Activated CD4-positive, alpha-beta T cell treated with anti-CD3 and anti-CD28 coated beads, Interleukin-2, amount 50 U/mL, for 24 hours (primary cell): Measurements from ENCODE around the gene ANKS6.

Experiments used
- DNase-seq, 2 donors: peaks; one replicate each; pipeline ENCODE4 v3.0.0-alpha.2; 2020; ENCODE audit warnings: low read depth in 1 of 2, low spot score in 1 of 2

Gene ANKS6

GRCh38 chr9:98791608-98792490, 4.5 kb downstream of the ANKS6 start:
- no peak for DNase-seq

- peak in 1 of 2 donors; percentile 33 for DNase-seq
Observed at GRCh38 chr9:98790842-98791607, 5.3 kb downstream of the ANKS6 start.

DNA sequence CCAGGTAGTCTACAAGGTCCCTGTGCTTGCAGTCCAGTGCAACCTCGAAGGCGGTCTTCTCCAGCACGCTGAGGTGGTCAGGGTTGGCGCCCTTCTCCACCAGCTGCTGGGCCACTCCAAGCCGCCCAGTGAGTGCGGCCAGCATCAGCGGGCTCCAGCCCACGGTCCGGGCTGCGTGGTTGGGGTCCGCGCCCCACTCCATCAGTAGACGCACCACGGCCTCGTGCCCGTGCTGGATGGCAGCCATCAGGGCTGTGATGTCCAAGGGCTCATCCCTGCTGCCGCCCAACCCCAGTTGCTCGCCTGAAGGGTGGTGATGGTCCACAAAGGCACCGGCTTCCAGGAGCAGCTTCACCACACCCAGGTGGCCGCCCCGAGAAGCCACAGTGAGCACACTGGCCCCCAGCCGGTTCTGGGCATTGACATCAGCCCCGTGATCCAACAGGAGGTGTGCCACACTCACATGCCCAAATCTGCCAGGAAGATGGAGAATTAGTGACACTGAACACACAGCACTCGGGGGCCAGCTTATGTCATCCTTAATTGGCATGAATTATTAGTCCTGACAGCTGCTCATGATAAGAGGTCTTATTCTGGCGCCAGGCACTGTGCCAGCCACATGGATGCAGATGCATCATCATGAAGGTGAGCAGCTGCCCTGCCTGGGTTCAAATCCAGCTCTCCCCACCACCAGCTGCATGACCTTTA, 6.1 kb downstream of the ANKS6 start:
- DNase-seq: no peak

DNA sequence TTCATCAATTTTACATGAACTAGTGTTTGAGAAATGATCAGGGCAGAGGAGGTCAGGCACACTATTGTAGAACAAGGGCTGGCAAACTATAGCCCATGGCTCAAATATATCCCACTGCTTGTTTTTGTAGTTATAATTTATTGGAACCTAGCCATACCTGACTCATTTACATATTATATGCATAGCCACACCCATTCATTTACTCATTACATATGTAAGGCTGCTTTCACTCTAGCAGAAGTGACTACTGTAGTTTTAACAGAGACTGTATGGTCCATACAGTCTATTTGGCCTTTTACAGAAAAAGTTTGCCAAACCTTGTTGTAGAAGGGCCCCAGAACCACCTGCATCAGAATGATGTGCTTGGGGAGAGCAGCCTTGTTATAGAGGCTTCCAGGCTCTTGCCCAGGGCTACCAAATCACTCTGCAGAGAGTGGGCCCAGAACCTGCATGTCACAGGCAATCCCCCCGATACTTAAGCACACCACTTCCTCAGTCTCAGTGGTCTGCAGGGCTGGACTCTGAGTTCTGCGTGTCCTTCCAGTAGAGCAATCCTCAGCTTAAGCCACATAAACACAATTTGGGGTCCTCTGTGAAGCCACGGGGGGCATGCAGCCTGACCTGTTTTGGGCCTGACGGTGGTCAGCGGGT, 6.7 kb downstream of the ANKS6 start:
- DNase-seq: no peak

DNA sequence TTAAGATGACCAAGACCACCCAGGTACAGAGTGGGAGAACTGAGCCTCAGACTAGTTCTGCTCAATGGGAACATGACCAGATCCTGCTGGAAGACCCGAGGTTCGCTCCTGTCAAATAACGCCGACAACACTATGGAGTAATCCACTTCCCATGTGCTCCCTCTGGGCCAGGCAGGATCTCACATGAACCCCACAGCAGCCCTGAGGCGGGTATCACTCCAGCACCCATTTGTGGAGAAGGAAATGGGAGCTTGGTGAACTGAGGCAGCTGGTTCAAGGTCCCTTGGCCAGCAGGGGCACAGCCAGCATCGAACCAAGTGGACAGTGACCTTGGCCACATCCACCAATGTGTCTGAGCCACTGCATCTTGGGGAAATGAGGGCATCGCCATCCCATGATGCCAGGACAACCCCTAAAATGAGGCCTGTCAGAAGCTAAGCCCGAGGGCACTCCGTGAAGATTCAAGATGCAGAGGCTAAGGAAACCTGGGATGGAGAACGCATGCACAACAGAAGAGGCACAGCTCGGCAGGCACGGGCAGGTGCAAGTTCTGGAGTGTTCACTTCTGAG, 8.5 kb downstream of the ANKS6 start:
- DNase-seq: no peak

- no peak for DNase-seq
Observed at GRCh38 chr9:98786750-98787510, 9.4 kb downstream of the ANKS6 start.

DNA sequence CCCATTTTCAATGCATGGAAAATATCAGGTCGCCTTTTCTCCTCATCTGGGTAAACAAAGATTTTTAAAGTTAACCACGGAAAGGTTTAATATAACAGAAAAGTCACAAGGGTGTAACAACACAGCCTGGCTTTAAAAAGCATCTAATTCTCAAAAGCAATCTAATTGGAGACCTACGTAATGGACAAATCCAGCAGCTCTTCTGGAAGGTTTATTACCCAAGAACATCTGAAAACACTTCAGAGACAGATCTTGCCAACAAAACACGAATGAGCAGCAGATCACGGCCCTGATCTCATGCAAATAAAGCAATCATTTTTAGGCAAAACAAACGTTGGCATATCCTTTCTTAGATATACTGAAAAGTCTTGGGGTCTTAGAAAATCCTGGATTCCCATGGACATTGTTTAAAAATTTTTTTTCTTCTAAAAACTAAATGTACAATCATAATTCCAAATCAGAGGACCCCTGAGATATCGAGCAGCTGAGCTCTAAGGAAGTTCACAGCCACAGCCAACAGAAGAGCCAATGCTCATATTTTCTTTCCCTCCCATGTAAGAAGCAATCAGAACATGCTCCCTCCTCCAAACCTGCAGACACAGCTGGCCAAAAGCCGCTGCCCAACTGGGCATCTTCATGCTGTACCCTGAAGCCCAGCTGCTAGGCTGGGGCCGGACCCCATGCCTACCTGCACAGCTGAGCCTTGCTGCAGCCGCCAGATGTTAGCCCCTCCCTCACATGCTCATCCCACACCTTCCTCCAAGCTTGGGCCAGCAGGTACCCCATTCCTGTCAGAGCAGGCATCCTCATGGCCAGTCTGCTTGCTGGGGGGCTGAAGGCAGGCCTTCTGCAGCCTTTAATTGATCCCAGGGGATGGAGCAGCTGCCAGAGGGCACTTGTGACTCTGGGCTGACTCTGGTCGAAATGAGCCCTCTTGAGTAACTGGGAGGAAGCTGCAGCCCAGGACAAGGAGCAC, 11.2 kb downstream of the ANKS6 start:
- no peak for DNase-seq

DNA sequence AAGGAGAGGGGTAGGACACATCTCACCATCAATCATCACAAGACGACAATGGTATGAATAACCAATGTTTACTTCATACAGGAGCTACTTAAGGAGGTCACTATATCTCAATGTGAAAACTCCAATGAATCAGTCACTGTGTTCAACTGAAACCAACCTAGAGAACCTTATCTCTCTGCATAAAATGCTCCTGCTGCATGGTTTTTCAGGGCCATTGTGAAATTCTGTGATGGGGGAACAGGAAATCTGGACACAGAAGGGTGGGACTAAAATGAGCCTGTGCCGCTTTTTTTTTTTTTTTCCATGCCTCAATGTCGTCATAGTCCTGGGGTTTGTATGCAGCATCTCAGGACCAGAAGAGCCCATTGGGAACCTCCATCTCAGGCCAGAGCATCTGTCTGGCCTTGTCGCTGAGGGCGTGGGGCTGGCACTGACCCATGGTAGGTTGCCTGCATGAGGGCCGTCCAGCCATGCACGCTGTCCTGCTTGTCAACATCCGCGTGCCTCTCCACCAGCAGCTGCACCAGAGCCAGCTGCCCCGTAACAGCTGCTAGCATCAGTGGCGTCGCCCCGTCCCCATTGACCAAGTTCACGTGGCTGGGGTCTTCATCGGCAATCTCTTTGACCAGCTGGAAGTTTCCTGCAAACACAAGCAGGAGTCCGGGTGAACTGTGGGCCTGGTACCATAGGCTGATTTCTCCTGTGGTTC, 12.7 kb downstream of the ANKS6 start:
- no peak for DNase-seq

DNA sequence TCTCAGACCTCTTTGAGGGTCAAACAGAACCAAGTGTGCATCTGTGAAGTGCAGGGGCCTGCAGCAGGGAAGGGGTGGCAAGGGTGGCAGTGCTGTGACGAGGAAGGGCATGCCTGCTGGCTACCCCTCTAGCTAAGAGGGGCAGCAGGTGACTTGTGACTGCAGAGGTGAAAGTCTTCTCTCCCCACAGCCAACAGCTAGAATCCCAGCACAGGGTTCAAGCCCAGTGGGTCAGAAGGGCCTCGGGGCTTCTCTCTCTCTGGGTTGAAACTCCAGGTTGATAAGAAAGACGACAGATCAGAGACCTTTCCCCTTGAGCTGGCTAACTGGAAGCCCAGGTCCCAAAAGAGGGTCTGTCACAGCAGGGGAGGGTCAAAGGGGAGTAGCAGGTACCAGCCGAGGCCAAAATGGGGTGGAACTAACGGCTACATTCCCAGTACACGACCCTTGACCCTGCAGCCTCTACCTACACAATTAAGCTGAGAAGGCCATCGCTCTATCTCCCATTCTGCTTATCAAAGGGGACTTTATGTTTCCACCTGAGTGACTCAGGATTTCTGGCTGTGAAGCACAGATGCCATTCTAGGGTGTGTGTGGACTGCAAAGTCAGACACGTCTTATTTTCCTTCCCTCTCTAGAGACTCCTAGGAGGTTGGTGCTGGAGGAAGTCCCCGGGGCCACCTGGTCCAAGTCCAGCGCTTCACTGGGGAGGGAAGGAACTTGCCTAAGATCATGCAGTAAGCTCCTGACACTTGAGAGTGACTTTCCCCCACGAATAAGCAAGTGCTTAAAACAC, 14.6 kb downstream of the ANKS6 start:
- no peak for DNase-seq

DNA sequence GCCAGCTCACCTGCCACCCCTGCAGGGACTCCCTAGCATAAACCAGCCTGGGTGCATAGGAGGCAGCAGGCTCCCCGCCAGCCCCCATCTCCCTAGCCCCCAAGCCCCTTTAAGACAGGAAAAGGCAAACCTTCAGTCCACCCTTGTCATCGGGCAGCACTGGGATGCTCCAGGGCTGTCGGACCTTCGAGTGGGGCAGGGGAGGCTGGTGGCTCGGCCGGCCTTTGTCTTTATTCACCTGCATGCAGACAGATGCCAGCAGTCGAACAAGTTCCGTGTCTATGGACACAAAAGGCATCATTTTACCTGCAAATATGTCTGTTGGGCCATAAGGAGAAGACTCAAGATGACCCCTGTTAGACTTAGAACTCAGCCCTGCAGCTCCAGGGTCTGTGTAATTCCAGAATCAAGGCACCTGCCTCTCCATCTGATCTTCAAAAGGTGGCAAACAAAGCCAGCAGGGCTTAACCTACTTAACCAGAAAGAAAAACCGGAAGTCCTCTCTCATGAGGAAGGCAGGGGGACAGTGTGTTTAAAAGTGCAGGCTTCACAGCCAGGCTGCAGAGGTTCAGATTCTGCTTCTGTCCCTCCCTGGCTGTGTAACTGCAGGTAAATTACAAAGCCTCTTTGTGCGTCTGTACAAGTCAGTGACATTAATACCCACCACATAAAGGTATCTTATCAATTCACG, 16.2 kb downstream of the ANKS6 start:
- no peak for DNase-seq

DNA sequence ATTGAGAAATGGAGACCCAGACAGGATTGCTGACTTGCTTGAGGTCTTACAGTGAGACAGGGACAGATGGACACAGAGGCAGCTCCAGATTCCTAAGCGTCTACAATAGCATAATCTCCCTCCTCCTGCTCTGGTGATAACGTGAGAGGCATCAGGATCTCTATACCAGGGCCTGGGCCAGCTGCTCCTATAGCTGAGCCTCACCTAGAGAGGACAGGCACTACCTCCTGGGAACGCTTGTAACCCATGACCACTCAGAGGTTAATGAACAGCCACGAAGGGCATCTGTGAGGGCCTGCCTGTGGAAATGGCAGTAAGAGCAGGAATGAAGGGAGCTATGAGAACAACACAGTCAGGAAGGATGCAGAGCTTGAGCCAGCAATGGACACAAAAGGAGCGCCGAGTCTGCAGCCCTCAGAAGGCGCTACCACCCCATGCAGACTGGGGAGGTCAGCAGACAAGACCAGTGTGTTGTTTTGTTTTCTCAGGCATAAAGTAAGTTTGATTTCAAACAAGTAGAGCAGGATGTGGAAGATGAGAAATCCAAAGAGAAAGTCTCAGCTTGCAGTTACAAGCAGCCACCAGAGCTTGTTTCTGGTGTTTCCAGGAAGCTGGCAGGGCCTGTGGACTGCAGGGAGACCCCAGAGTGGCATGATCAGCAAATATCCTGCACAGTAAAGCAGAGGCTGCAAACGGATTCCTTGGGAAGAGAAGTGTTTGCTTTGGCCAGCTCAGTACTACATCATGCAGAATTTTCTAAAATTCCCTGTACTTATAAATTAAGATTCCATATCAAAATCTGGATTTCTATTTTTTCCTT, 17.4 kb downstream of the ANKS6 start:
- DNase-seq: no peak

- no peak for DNase-seq
Observed at GRCh38 chr9:98778251-98778650, 18.1 kb downstream of the ANKS6 start.

DNA sequence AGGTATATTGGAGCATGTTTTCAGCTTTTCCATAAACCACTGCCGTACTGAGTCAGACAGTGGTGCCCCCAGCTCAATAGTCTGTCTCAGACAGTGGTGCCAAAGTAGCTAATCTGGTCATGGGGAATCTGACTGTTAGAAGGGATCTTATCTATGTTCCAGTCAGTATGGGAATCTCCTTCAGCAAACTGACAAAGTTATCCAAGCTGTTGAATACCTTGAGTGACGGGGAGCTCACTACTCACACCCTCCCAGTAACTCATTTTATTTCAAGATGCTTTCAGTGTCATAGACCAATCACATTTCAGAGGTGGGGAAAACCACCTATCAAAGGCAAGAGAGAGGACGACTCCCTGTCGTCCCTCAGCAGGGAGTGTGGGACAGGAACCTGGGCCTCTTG, 18.7 kb downstream of the ANKS6 start:
- no peak for DNase-seq

- peak in 1 of 2 donors; percentile 30 for DNase-seq
Observed at GRCh38 chr9:98775831-98776441, 20.4 kb downstream of the ANKS6 start.

DNA sequence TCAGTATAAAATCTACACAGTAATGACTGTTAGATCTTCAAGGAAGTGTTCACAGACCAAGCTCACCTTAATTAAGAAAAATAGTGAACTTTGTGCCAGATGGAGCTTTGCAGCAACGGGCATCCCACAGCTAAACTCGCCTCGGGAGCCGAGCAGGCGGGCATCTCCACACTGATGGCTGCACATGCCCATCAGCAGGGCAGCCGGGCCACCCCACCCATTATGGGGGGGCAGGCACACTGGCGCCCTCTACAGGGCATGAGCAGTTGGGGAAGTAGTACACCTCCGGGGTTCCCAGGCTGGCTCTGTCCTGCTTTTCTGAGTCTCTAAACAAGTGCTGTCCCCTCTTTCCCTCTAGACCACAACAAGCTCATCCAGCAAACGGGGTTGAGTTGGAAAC, 21.6 kb downstream of the ANKS6 start:
- no peak for DNase-seq

DNA sequence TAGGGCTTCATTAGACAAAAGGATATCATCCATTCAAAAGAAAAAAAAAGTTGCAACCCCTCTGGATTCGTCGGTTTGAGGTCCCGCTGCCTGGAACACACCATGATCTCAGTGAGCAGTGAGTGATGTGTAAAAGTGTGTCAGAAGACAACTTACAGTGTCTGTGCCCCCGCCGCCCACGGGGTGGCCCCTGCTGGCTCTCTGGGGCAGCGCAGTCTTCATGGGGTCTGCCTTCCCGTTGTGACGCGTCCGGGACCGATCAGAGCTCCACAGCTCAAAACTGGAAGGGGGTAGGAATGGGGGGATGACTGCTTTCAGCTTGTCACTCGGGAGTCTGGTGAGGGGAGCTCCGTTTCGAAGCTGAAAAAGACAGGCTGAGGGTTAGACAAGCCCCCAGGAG, 22.6 kb downstream of the ANKS6 start:
- no peak for DNase-seq
